SK-N-SH (cell line): Measurements from ENCODE around the gene HEXA. TPM values are rescaled to one million over a fixed set of nuclear protein-coding genes. Genes with fewer than 3 reads are reported as not detected.
"Not testable (repeated sequence)": the region's sequence is repeated elsewhere in the genome, so short reads cannot be mapped to it uniquely, and the experiment has no call there.

Experiments
- CTCF ChIA-PET: fragments of 300-600, 350-600 bp; formaldehyde crosslinking; extraction: SDS; loops from one replicate; lab custom pipeline; 2021; lab: Yijun Ruan, JAX
- POLR2A ChIA-PET: fragments of 350-600 bp; sonication (Branson Sonifier 250); formaldehyde crosslinking; extraction: SDS; loops from one replicate; lab custom pipeline; 2020; ENCODE audit warnings: antibody characterized with exemption, inconsistent platforms; lab: Yijun Ruan, JAX
- DNase-seq: peaks from one replicate; pipeline ENCODE4 v3.0.0; 2012
- H2AFZ ChIP-seq: fragments of 200-600 bp; sonication (generic); 2 replicates; pipeline ENCODE4 v1.8.1; 2016; ENCODE audit warnings: antibody characterized with exemption, mild to moderate bottlenecking, low read depth
- H3F3A ChIP-seq: fragments of 200-600 bp; sonication (generic); replicated peaks from 2 replicates; pipeline ENCODE3; 2016; ENCODE audit warnings: antibody characterized with exemption, mild to moderate bottlenecking; ENCODE audit not compliant: insufficient read depth
- H3K27ac ChIP-seq, 2 experiments: fragments of 200-500 bp in 1 of 2; fragments of 200-600 bp in 1 of 2; sonication (Bioruptor generic) in 1 of 2; sonication (generic), shearing (Covaris generic) in 1 of 2; 2 replicates each; pipeline versions ENCODE4 v1.5.1 to v1.6.1; 2014 to 2016; ENCODE audit warnings: low read depth in 2 of 2, inconsistent platforms in 1 of 2, low read length in 1 of 2, mild to moderate bottlenecking in 1 of 2, mixed read lengths in 1 of 2
- H3K27me3 ChIP-seq: fragments of 200-600 bp; sonication (generic), shearing (Covaris generic); 2 replicates; pipeline ENCODE4 v1.6.1; 2016; ENCODE audit warnings: mixed run types; ENCODE audit not compliant: insufficient read depth
- H3K36me3 ChIP-seq, 2 experiments: fragments of 200-500 bp in 1 of 2; fragments of 200-600 bp in 1 of 2; sonication (Bioruptor generic) in 1 of 2; sonication (generic) in 1 of 2; replicated peaks in 1 of 2; 2 replicates each; pipeline versions ENCODE3 to v1.5.1; 2014 to 2016; ENCODE audit warnings: low read length in 1 of 2, mild to moderate bottlenecking in 1 of 2; ENCODE audit not compliant: insufficient read depth in 2 of 2, control insufficient read depth in 1 of 2
- H3K4me1 ChIP-seq, 2 experiments: fragments of 200-500 bp in 1 of 2; fragments of 200-600 bp in 1 of 2; sonication (Bioruptor generic) in 1 of 2; sonication (generic), shearing (Covaris generic) in 1 of 2; 2 replicates each; pipeline versions ENCODE4 v1.5.1 to v1.6.1; 2014 to 2016; ENCODE audit warnings: low read depth in 1 of 2, low read length in 1 of 2, mixed run types in 1 of 2; ENCODE audit not compliant: insufficient read depth in 2 of 2, control insufficient read depth in 1 of 2
- H3K4me2 ChIP-seq: fragments of 200-600 bp; sonication (generic), shearing (Covaris generic); 2 replicates; pipeline ENCODE4 v1.6.1; 2017; ENCODE audit warnings: mixed run types
- H3K4me3 ChIP-seq, 2 experiments: fragments of 200-500 bp in 1 of 2; fragments of 200-600 bp in 1 of 2; sonication (Bioruptor generic) in 1 of 2; sonication (generic), shearing (Covaris generic) in 1 of 2; 2 replicates each; pipeline versions ENCODE4 v1.5.1 to v1.8.1; 2014 to 2016; ENCODE audit warnings: low read depth in 2 of 2, inconsistent platforms in 1 of 2, low read length in 1 of 2, mild to moderate bottlenecking in 1 of 2, mixed read lengths in 1 of 2, moderate library complexity in 1 of 2
- H3K79me2 ChIP-seq: fragments of 200-600 bp; sonication (generic); 2 replicates; pipeline ENCODE4 v1.8.1; 2017; ENCODE audit warnings: mild to moderate bottlenecking; ENCODE audit not compliant: insufficient read depth
- H3K9ac ChIP-seq: fragments of 200-600 bp; sonication (generic); 2 replicates; pipeline ENCODE4 v1.6.1; 2017; ENCODE audit warnings: mixed run types
- H3K9me2 ChIP-seq: fragments of 200-600 bp; sonication (generic); 2 replicates; pipeline ENCODE4 v1.6.1; 2017; ENCODE audit warnings: mixed run types
- H3K9me3 ChIP-seq: fragments of 200-600 bp; sonication (generic); 2 replicates; pipeline ENCODE4 v1.6.1; 2017; ENCODE audit warnings: mixed run types, mild to moderate bottlenecking, moderate library complexity
- H4K20me1 ChIP-seq: fragments of 200-600 bp; sonication (generic); 2 replicates; pipeline ENCODE4 v1.6.1; 2017; ENCODE audit warnings: mild to moderate bottlenecking, mixed run types; ENCODE audit not compliant: insufficient read depth
- CHD2 ChIP-seq: fragments of 150-350 bp; IDR thresholded peaks from 2 replicates; pipeline ENCODE4 v1.6.1; 2018; ENCODE audit warnings: low read length; ENCODE audit not compliant: partially characterized antibody
- ELF1 ChIP-seq: IDR thresholded peaks from 2 replicates; pipeline ENCODE4 v1.4.0; 2012
- EP300 ChIP-seq, 2 experiments: IDR thresholded peaks; 2 replicates each; pipeline versions ENCODE4 v1.4.0 to v1.6.1; 2012; ENCODE audit warnings: borderline replicate concordance in 1 of 2, low read depth in 1 of 2, low read length in 1 of 2
- FOSL2 ChIP-seq: IDR thresholded peaks from 2 replicates; pipeline ENCODE4 v1.4.0; 2012; ENCODE audit warnings: low read depth, mild to moderate bottlenecking, moderate library complexity, borderline replicate concordance
- FOXM1 ChIP-seq: IDR thresholded peaks from 2 replicates; pipeline ENCODE4 v1.4.0; 2012; ENCODE audit warnings: low read depth, mild to moderate bottlenecking
- GABPA ChIP-seq: IDR thresholded peaks from 2 replicates; pipeline ENCODE4 v1.4.0; 2012; ENCODE audit warnings: low read depth, mild to moderate bottlenecking
- JUND ChIP-seq: IDR thresholded peaks from 2 replicates; pipeline ENCODE4 v1.4.0; 2012
- MAX ChIP-seq: IDR thresholded peaks from 2 replicates; pipeline ENCODE4 v1.4.0; 2012; ENCODE audit warnings: low read depth
- MEF2A ChIP-seq: IDR thresholded peaks from 2 replicates; pipeline ENCODE4 v1.4.0; 2012; ENCODE audit warnings: low read depth, borderline replicate concordance
- MXI1 ChIP-seq: IDR thresholded peaks from 2 replicates; pipeline ENCODE4 v1.6.1; 2012; ENCODE audit warnings: mild to moderate bottlenecking, low read depth, low read length, improper control_type of control experiment
- NFIC ChIP-seq: IDR thresholded peaks from 2 replicates; pipeline ENCODE4 v1.4.0; 2012; ENCODE audit warnings: borderline replicate concordance
- POLR2AphosphoS5 ChIP-seq: IDR thresholded peaks from 2 replicates; pipeline ENCODE4 v1.6.1; 2012; ENCODE audit warnings: low read depth, low read length
- RXRA ChIP-seq: IDR thresholded peaks from 2 replicates; pipeline ENCODE4 v1.4.0; 2012; ENCODE audit warnings: low read depth, mild to moderate bottlenecking, borderline replicate concordance
- SMC3 ChIP-seq: IDR thresholded peaks from 2 replicates; pipeline ENCODE4 v1.6.1; 2012; ENCODE audit warnings: low read depth, low read length, improper control_type of control experiment
- TAF1 ChIP-seq: IDR thresholded peaks from 2 replicates; pipeline ENCODE4 v1.6.1; 2012; ENCODE audit warnings: low read depth, mild to moderate bottlenecking, low read length, moderate library complexity, borderline replicate concordance
- TCF12 ChIP-seq: IDR thresholded peaks from 2 replicates; pipeline ENCODE4 v1.4.0; 2012
- TEAD4 ChIP-seq: IDR thresholded peaks from 2 replicates; pipeline ENCODE4 v1.4.0; 2012; ENCODE audit warnings: mild to moderate bottlenecking, borderline replicate concordance; ENCODE audit not compliant: insufficient read depth
- WGBS: methylation state at CpG from one replicate; pipeline ENCODE4 v1.1.6; 2017; ENCODE audit warnings: low lambda C conversion rate; 5-methylcytosine and 5-hydroxymethylcytosine counted together
- polyA plus RNA-seq, 3 experiments: library from polyadenylated mRNA; depleted of rRNA; stranded (reverse); fragments of >200 nt; gene quantifications; 2 replicates each; pipeline ENCODE4 v1.2.3, GENCODE V29; 2012
- TF ChIP-seq, protein P1 (sequence below): IDR thresholded peaks from 2 replicates; pipeline ENCODE4 v1.4.0; 2012; ENCODE audit warnings: low read depth, borderline replicate concordance

HEXA gene
- polyA plus RNA-seq, 1 of the 3 experiments (the other 2 are of a cell fraction): 251 TPM

DNA sequence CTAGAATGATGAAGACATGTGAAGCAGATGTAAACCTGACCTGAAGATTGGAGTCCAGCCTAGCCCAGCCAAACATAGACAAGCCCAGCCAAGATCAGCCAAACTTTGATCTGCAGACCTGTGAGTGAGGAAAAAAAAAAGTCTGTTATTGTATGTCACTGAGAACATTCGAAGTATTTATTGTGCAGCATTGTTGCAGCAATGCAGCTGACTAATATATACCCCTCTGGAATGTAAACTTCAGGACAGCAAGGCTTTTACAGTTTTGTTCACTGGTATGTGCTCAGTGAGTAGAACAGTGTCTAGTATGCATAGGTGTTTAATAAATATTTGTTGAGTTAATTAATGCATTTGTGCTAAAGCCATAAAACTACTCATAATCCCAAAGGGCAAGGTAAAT lies 45.7 kb upstream of the HEXA start:
- Histone ChIP-seq H3K9ac (no peak overlapping the region), H3K4me2 (no peak overlapping the region), H3K9me3 (peaks cover 6% of the 10 kb centered on the region; the same call in 1 of the 2 replicates), H3F3A (peaks cover 4% of the 10 kb centered on the region), H2AFZ (no peak overlapping the region), H3K9me2 (no peaks in the 10 kb centered on the region), H3K27me3 (peaks cover 11% of the 10 kb centered on the region; the same call in 1 of the 2 replicates), H3K79me2 (no peaks in the 10 kb centered on the region), H3K4me1 (no peaks in the 10 kb centered on the region), H3K36me3 (no peaks in the 10 kb centered on the region), H4K20me1 (no peaks in the 10 kb centered on the region), H3K27ac (no peak overlapping the region), H3K4me3 (no peak overlapping the region)
- 0% methylated on average over 1 of the region's 1 CpG for WGBS
- ChIA-PET POLR2A (no interaction called here), CTCF (no interaction called here)
- TF ChIP-seq, protein P1, sequence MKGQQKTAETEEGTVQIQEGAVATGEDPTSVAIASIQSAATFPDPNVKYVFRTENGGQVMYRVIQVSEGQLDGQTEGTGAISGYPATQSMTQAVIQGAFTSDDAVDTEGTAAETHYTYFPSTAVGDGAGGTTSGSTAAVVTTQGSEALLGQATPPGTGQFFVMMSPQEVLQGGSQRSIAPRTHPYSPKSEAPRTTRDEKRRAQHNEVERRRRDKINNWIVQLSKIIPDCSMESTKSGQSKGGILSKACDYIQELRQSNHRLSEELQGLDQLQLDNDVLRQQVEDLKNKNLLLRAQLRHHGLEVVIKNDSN: no peak
- TF ChIP-seq EP300 (IDR thresholded peaks at IDR 0.05; ENCODE audit: borderline replicate concordance in 1 of 2, low read depth in 1 of 2, low read length in 1 of 2) (no peak), TAF1 (no peak), JUND (no peak), GABPA (no peak), NFIC (no peak), ELF1 (no peak), TEAD4 (no peak), POLR2AphosphoS5 (no peak), MAX (no peak), MEF2A (no peak)
- no peak for DNase-seq

GRCh38 chr15:72420576-72420975 lies 44.8 kb upstream of the HEXA start:
- Histone ChIP-seq H3K36me3 (no peaks in the 10 kb centered on the region), H3K9me2 (no peaks in the 10 kb centered on the region), H3K27ac (no peak overlapping the region), H3K79me2 (no peaks in the 10 kb centered on the region), H3K4me2 (no peak overlapping the region), H3F3A (peaks cover 4% of the 10 kb centered on the region), H4K20me1 (no peaks in the 10 kb centered on the region), H3K4me3 (no peak overlapping the region), H3K9ac (no peak overlapping the region), H3K9me3 (peaks cover 6% of the 10 kb centered on the region; the same call in 1 of the 2 replicates), H3K4me1 (no peaks in the 10 kb centered on the region), H2AFZ (no peak overlapping the region), H3K27me3 (peaks cover 11% of the 10 kb centered on the region; the same call in 1 of the 2 replicates)
- ChIA-PET POLR2A (no interaction called here), CTCF (no interaction called here)
- DNase-seq: no peak
- 1% methylated on average over 2 of the region's 2 CpGs for WGBS
- TF ChIP-seq FOSL2: no peak
- TF ChIP-seq SMC3: no peak
- TF ChIP-seq RXRA: no peak
- TF ChIP-seq TCF12: no peak
- TF ChIP-seq, protein P1: no peak
- TF ChIP-seq CHD2: no peak
- no peak for TF ChIP-seq GABPA
- TF ChIP-seq FOXM1: no peak
- no peak for TF ChIP-seq MXI1
- TF ChIP-seq TAF1: no peak

DNA sequence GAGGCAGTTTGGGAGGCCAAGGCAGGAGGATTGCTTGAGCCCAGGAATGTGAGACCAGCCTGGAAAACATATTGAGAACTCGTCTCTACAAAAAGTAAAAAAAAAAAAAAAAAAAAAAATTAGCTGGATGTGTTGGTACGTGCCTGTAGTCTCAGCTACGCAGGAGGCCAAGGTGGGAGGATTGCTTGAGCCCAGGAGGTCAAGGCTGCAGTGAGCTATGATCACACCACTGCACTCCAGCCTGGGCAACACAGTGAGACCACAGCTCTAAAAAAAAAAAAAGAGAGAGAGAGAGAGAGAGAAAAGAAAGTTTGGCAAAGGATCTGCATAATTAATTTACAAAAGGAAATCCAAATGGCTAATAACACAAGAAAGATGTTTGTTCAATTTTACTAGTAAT lies 44.0 kb upstream of the HEXA start:
- DNase-seq, H3K4me2 ChIP-seq, CTCF ChIA-PET, H3K36me3 ChIP-seq, H2AFZ ChIP-seq, H3K9me3 ChIP-seq, H3F3A ChIP-seq, H3K4me3 ChIP-seq, H3K4me1 ChIP-seq, H3K27ac ChIP-seq, H4K20me1 ChIP-seq, POLR2A ChIA-PET, H3K79me2 ChIP-seq, H3K9me2 ChIP-seq, H3K9ac ChIP-seq: not testable (repeated sequence)
- WGBS: 16% methylated on average over 3 of the region's 3 CpGs
- H3K27me3 ChIP-seq: peaks cover 11% of the 10 kb centered on the region; the same call in 1 of the 2 replicates
